DND-41 (cell line): ENCODE results near the gene PTDSS2.

Experiments used
- EZH2 ChIP-seq: IDR thresholded peaks from 3 replicates; pipeline ENCODE4 v1.6.1; 2012; ENCODE audit warnings: borderline replicate concordance, low read depth, mild to moderate bottlenecking, moderate library complexity, low read length, inconsistent platforms; ENCODE audit not compliant: severe bottlenecking
- TF ChIP-seq, protein P1 (sequence below): IDR thresholded peaks from 2 replicates; pipeline ENCODE4 v1.5.1; 2012; ENCODE audit warnings: borderline replicate concordance, low read length, moderate library complexity, mild to moderate bottlenecking; ENCODE audit not compliant: poor library complexity, severe bottlenecking; ENCODE audit errors: extremely low read depth

DNA sequence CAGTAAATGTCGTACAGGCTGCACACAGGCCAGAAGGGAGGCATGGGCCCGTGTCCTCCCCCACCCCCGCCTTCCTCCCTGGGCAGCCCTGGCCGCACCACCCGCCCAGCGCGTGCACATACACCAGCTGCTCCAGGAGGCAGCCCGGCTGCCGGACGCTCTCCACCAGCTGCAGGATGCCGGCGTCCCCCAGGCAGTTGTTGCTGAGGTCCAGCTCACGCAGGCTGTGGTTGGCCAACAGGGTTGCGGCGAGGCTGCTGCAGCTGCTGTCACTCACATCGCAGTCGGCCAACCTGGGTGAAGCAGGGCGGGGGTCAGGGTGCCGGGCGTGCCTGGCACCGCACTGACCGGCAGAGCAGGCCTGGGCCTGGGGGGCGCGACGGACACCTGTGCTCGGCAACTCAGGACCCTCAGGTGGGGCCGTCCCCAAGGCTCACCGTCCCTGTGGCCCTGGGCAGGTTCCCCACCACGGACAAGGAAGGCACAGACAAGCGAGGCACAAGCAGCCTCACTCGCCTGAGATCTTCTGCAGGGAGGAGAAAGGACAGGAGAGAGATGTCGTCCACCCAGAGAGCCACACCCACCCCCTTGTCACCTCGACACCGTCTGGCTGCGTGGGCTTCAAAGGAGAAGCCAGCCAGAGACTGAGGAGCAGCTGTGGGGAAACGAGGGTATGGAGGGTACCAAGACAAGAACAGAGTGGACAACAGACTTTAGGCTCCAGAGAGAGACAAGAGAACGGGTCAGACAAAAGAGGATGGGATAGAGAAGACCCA lies 44.9 kb downstream of the PTDSS2 start:
- TF ChIP-seq EZH2, result no peak
- TF ChIP-seq, protein P1, sequence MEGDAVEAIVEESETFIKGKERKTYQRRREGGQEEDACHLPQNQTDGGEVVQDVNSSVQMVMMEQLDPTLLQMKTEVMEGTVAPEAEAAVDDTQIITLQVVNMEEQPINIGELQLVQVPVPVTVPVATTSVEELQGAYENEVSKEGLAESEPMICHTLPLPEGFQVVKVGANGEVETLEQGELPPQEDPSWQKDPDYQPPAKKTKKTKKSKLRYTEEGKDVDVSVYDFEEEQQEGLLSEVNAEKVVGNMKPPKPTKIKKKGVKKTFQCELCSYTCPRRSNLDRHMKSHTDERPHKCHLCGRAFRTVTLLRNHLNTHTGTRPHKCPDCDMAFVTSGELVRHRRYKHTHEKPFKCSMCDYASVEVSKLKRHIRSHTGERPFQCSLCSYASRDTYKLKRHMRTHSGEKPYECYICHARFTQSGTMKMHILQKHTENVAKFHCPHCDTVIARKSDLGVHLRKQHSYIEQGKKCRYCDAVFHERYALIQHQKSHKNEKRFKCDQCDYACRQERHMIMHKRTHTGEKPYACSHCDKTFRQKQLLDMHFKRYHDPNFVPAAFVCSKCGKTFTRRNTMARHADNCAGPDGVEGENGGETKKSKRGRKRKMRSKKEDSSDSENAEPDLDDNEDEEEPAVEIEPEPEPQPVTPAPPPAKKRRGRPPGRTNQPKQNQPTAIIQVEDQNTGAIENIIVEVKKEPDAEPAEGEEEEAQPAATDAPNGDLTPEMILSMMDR, result no peak
